H1 (cell line): ENCODE measurements around the gene NFATC1. TPM values are rescaled to one million over a fixed set of nuclear protein-coding genes. Genes with fewer than 3 reads are reported as not detected.

Source experiments
- CTCF ChIA-PET: fragments of 300-600 bp; sonication (Branson Sonifier 250); formaldehyde crosslinking; loops from one replicate; lab custom pipeline; 2021; ENCODE audit not compliant: partially characterized antibody; lab: Charles Lee
- POLR2A ChIA-PET: fragments of 300-600 bp; sonication (Branson Sonifier 250); formaldehyde crosslinking; loops from one replicate; lab custom pipeline; 2021; ENCODE audit warnings: inconsistent platforms; ENCODE audit not compliant: partially characterized antibody; lab: Charles Lee
- DNase-seq, 2 experiments: peaks; one replicate each; pipeline versions ENCODE4 v3.0.0 to v3.0.0-alpha.2; 2010 to 2022; ENCODE audit warnings: low spot score in 2 of 2, low read depth in 1 of 2, mixed read lengths in 1 of 2
- FAIRE-seq: peaks from 2 replicates; lab custom pipeline; 2011; peaks lifted over from hg19 to GRCh38; lab: Jason Lieb, UNC
- H2AFZ ChIP-seq: 2 replicates; pipeline ENCODE4 v1.8.1; 2012; ENCODE audit warnings: low read length, inconsistent platforms
- H2AK5ac ChIP-seq: 2 replicates; pipeline ENCODE4 v1.6.1; 2013; ENCODE audit warnings: low read depth, low read length
- H2BK120ac ChIP-seq: replicated peaks from 2 replicates; pipeline ENCODE3; 2013; ENCODE audit warnings: low read depth, low read length, inconsistent platforms
- H2BK12ac ChIP-seq: 2 replicates; pipeline ENCODE4 v1.6.1; 2013; ENCODE audit warnings: low read depth, low read length
- H2BK15ac ChIP-seq: 2 replicates; pipeline ENCODE4 v1.6.1; 2013; ENCODE audit warnings: low read length
- H2BK20ac ChIP-seq: 2 replicates; pipeline ENCODE4 v1.6.1; 2013; ENCODE audit warnings: low read length
- H2BK5ac ChIP-seq: 2 replicates; pipeline ENCODE4 v1.6.1; 2013; ENCODE audit warnings: low read depth, low read length
- H3K14ac ChIP-seq: 2 replicates; pipeline ENCODE4 v1.6.1; 2013; ENCODE audit warnings: inconsistent platforms; ENCODE audit not compliant: insufficient read length
- H3K18ac ChIP-seq: 2 replicates; pipeline ENCODE4 v1.6.1; 2013; ENCODE audit warnings: low read length; ENCODE audit errors: extremely low read depth
- H3K23ac ChIP-seq: 2 replicates; pipeline ENCODE4 v1.6.1; 2013; ENCODE audit warnings: inconsistent platforms; ENCODE audit not compliant: insufficient read length
- H3K23me2 ChIP-seq: 2 replicates; pipeline ENCODE4 v1.6.1; 2013; ENCODE audit warnings: low read depth, low read length
- H3K27ac ChIP-seq: 2 replicates; pipeline ENCODE4 v1.6.1; 2011; ENCODE audit warnings: low read depth, low read length, inconsistent platforms
- H3K27me3 ChIP-seq, 4 experiments: replicated peaks in 1 of 4; 1 replicate in 1 of 4; 2 replicates in 3 of 4; pipeline versions ENCODE4 v1.6.1 to v1.8.1; 2011 to 2013; ENCODE audit warnings: low read length in 3 of 4, mild to moderate bottlenecking in 3 of 4, inconsistent platforms in 2 of 4, mixed read lengths in 2 of 4, moderate library complexity in 1 of 4; ENCODE audit not compliant: control insufficient read depth in 3 of 4, insufficient read depth in 3 of 4; ENCODE audit errors: extremely low read depth in 1 of 4
- H3K36me3 ChIP-seq, 4 experiments: 2 replicates each; pipeline versions ENCODE4 v1.6.1 to v1.8.1; 2011 to 2013; ENCODE audit warnings: mild to moderate bottlenecking in 4 of 4, low read length in 3 of 4, moderate library complexity in 2 of 4, control low read depth in 1 of 4, inconsistent platforms in 1 of 4; ENCODE audit not compliant: insufficient read depth in 4 of 4, control insufficient read depth in 2 of 4
- H3K4ac ChIP-seq: replicated peaks from 2 replicates; pipeline ENCODE3; 2013; ENCODE audit warnings: low read length, low read depth, mixed read lengths, inconsistent platforms; ENCODE audit not compliant: insufficient read length
- H3K4me1 ChIP-seq, 4 experiments: replicated peaks in 1 of 4; 1 replicate in 1 of 4; 2 replicates in 3 of 4; pipeline versions ENCODE4 v1.6.1 to v1.8.1; 2011 to 2013; ENCODE audit warnings: low read length in 3 of 4, inconsistent platforms in 2 of 4, mixed read lengths in 1 of 4; ENCODE audit not compliant: insufficient read depth in 4 of 4, control insufficient read depth in 3 of 4
- H3K4me2 ChIP-seq, 2 experiments: 2 replicates each; pipeline versions ENCODE4 v1.6.1 to v1.8.1; 2011 to 2013; ENCODE audit warnings: low read depth in 2 of 2, low read length in 2 of 2, control low read depth in 1 of 2, inconsistent platforms in 1 of 2, mild to moderate bottlenecking in 1 of 2; ENCODE audit not compliant: insufficient read depth in 1 of 2
- H3K4me3 ChIP-seq, 4 experiments: fragments of 200-600, 300-600 bp in 1 of 4; sonication (generic), shearing (Covaris generic), sonication (Bioruptor Twin) in 1 of 4; 2 replicates each; pipeline versions ENCODE4 v1.5.1 to v1.8.1; 2011 to 2016; ENCODE audit warnings: low read length in 4 of 4, low read depth in 3 of 4, control low read depth in 2 of 4, inconsistent platforms in 2 of 4, mild to moderate bottlenecking in 2 of 4, mixed read lengths in 1 of 4, moderate library complexity in 1 of 4; ENCODE audit not compliant: insufficient read depth in 2 of 4; ENCODE audit errors: extremely low read depth in 1 of 4
- H3K56ac ChIP-seq: replicated peaks from 2 replicates; pipeline ENCODE3; 2013; ENCODE audit warnings: low read depth, mild to moderate bottlenecking, mixed read lengths, low read length, inconsistent platforms; ENCODE audit not compliant: insufficient read length
- H3K79me1 ChIP-seq: 2 replicates; pipeline ENCODE4 v1.6.1; 2013; ENCODE audit warnings: low read depth, low read length, control low read depth
- H3K79me2 ChIP-seq, 2 experiments: 2 replicates each; pipeline versions ENCODE4 v1.6.1 to v1.8.1; 2012 to 2013; ENCODE audit warnings: low read length in 2 of 2, mild to moderate bottlenecking in 2 of 2, inconsistent platforms in 1 of 2; ENCODE audit not compliant: insufficient read depth in 2 of 2, control insufficient read depth in 1 of 2
- H3K9ac ChIP-seq, 4 experiments: replicated peaks in 1 of 4; 1 replicate in 1 of 4; 2 replicates in 3 of 4; pipeline versions ENCODE4 v1.6.1 to v1.8.1; 2011 to 2013; ENCODE audit warnings: low read depth in 3 of 4, low read length in 3 of 4, control low read depth in 2 of 4, mild to moderate bottlenecking in 2 of 4, moderate library complexity in 2 of 4, inconsistent platforms in 1 of 4; ENCODE audit errors: extremely low read depth in 1 of 4
- H3K9me3 ChIP-seq, 2 experiments: 2 replicates each; pipeline versions ENCODE4 v1.6.1 to v1.8.1; 2012 to 2013; ENCODE audit warnings: mild to moderate bottlenecking in 2 of 2, moderate library complexity in 2 of 2, control low read depth in 1 of 2, inconsistent platforms in 1 of 2, low read depth in 1 of 2, low read length in 1 of 2, mixed read lengths in 1 of 2; ENCODE audit not compliant: insufficient read depth in 2 of 2
- H4K20me1 ChIP-seq, 2 experiments: replicated peaks in 1 of 2; 2 replicates each; pipeline versions ENCODE3 to v1.8.1; 2011 to 2013; ENCODE audit warnings: inconsistent platforms in 2 of 2, low read length in 2 of 2, mild to moderate bottlenecking in 1 of 2; ENCODE audit not compliant: insufficient read depth in 2 of 2, control insufficient read depth in 1 of 2
- H4K5ac ChIP-seq: 2 replicates; pipeline ENCODE4 v1.6.1; 2013; ENCODE audit warnings: low read length, low read depth, mixed read lengths, inconsistent platforms; ENCODE audit not compliant: insufficient read length
- H4K8ac ChIP-seq: 2 replicates; pipeline ENCODE4 v1.8.0; 2013; ENCODE audit warnings: mild to moderate bottlenecking, moderate library complexity, low read length, inconsistent platforms; ENCODE audit not compliant: insufficient read depth; ENCODE audit errors: extremely low read depth
- H4K91ac ChIP-seq: replicated peaks from 2 replicates; pipeline ENCODE3; 2013; ENCODE audit warnings: low read length, mixed read lengths, inconsistent platforms; ENCODE audit not compliant: insufficient read length
- BACH1 ChIP-seq: IDR thresholded peaks from 2 replicates; pipeline ENCODE4 v1.6.1; 2012; ENCODE audit warnings: low read length, improper control_type of control experiment
- KDM4A ChIP-seq: IDR thresholded peaks from one replicate; pipeline ENCODE4 v1.7.1; 2012; ENCODE audit warnings: low read depth, mild to moderate bottlenecking, moderate library complexity, low read length, inconsistent platforms; ENCODE audit not compliant: severe bottlenecking
- NANOG ChIP-seq: IDR thresholded peaks from 2 replicates; pipeline ENCODE4 v1.6.1; 2011; ENCODE audit warnings: low read length, low read depth, mild to moderate bottlenecking, inconsistent platforms; ENCODE audit not compliant: insufficient read depth, poor library complexity, severe bottlenecking
- WGBS, 2 experiments: shearing (Covaris generic) in 1 of 2; methylation state at CpG; one replicate each; pipeline versions ENCODE4 v1.1.6 to v1.1.7; 2013 to 2015; ENCODE audit warnings: low lambda C conversion rate in 2 of 2, mixed read lengths in 2 of 2, inconsistent platforms in 1 of 2, low coverage in 1 of 2, missing lambda C conversion rate in 1 of 2; ENCODE audit not compliant: insufficient replicate concordance in 2 of 2, insufficient coverage in 1 of 2, insufficient read length in 1 of 2; ENCODE audit errors: extremely low coverage in 1 of 2, missing lambda C conversion rate in 1 of 2; 5-methylcytosine and 5-hydroxymethylcytosine counted together
- polyA plus RNA-seq, 7 experiments: library from polyadenylated mRNA; depleted of rRNA in 3 of 7; stranded (reverse) in 5 of 7; unstranded in 2 of 7; fragments of >200 nt in 5 of 7; fragments of 200-250 nt in 2 of 7; gene quantifications; 1 replicate in 5 of 7; 2 replicates in 1 of 7; 4 replicates in 1 of 7; pipeline versions ENCODE4 v1.2.1 to v1.2.3, GENCODE V29; 2011 to 2013; ENCODE audit warnings: missing spikeins in 2 of 7, mixed read lengths in 2 of 7
- total RNA-seq: library from RNA; stranded (reverse); fragmentation: NEBNext Ultra II Directional; extraction: Animal tissue kit (Norgen Biotek cat#: 25700); gene quantifications from 2 replicates; pipeline ENCODE4 v1.2.1, GENCODE V29; 2021

The NFATC1 gene
- total and polyA plus RNA-seq, 2 of the 8 experiments (the other 6 are each of a cell fraction or from before 2014, with no cell fraction given) = 2.0 to 6.6 TPM

DNA sequence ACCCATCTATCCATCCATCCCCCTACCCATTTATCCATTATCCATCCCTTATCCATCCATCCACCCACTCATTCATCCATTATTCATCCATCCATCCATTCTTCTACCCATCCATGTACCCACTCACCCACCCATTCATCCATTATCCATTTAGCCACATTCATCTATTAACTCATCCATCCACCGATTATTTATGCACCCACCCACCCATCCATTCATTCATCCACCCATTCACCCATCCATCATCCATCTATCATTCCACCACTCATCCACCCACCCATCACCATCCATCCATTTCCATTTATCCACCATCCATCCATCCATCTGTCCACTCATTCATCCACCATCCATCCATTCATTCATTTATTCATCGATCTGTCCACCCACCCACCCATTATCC is 146.5 kb downstream of the NFATC1 start:
- H3K4me3 ChIP-seq = no peak overlapping the region
- H2BK12ac ChIP-seq = no peak overlapping the region
- H3K23ac ChIP-seq = no peak overlapping the region
- peak overlapping the region; percentile 56 for H3K56ac ChIP-seq
- H3K9me3 ChIP-seq = peaks cover 5 to 7% of the 10 kb centered on the region in 2 experiments
- no peaks in the 10 kb centered on the region for H3K4me1 ChIP-seq
- H4K20me1 ChIP-seq = peaks cover 0 to 2% of the 10 kb centered on the region in 2 experiments
- no peak overlapping the region for H4K91ac ChIP-seq
- TF ChIP-seq BACH1 (no peak), NANOG (no peak), KDM4A (no peak)
- TF ChIP-seq, all 59 proteins: peak for 0
- Histone ChIP-seq H2BK20ac (no peak overlapping the region), H2BK5ac (no peak overlapping the region), H2BK120ac (no peak overlapping the region), H4K5ac (no peak overlapping the region), H3K14ac (no peak overlapping the region), H3K27me3 (peaks cover 0 to 2% (median 0%) of the 10 kb centered on the region in 4 experiments; a peak in 1 of 7 replicates), H3K79me1 (no peaks in the 10 kb centered on the region), H2AFZ (no peak overlapping the region), H3K27ac (no peak overlapping the region), H2AK5ac (no peak overlapping the region), H3K18ac (no peak overlapping the region), H3K4me2 (no peak overlapping the region), H3K79me2 (no peaks in the 10 kb centered on the region), H4K8ac (no peak overlapping the region), H3K9ac (no peak overlapping the region), H3K4ac (no peak overlapping the region), H3K23me2 (peaks cover 11% of the 10 kb centered on the region; the same call in 1 of the 2 replicates), H3K36me3 (no peaks in the 10 kb centered on the region), H2BK15ac (no peak overlapping the region)
- ChIA-PET CTCF (no interaction called here), POLR2A (no interaction called here)
- no peak for FAIRE-seq
- no peak for DNase-seq
- 100% methylated on average over 1 to 2 of the region's 2 CpGs for WGBS, 2 experiments
